GM18873 (cell line): ENCODE measurements around the gene TK2.
"Not testable (repeated sequence)": the region's sequence is repeated elsewhere in the genome, so short reads cannot be mapped to it uniquely, and the experiment has no call there.

Experiments
- ATAC-seq: cut with Tn5 transposase; IDR thresholded peaks from one replicate; pipeline ENCODE4 v1.9.1; 2021; ENCODE audit warnings: mild to moderate bottlenecking, moderate library complexity, moderate number of reproducible peaks; ENCODE audit not compliant: unreplicated experiment, low FRiP score

The TK2 gene

GRCh38 chr16:66574531-66574930, 24.6 kb upstream of the TK2 start:
- ATAC-seq, result no peak

GRCh38 chr16:66574081-66574480, 24.2 kb upstream of the TK2 start:
- ATAC-seq, result no peak

GRCh38 chr16:66572356-66572755, 22.4 kb upstream of the TK2 start:
- no peak for ATAC-seq

- no peak for ATAC-seq
Observed at GRCh38 chr16:66569827-66570405, 20.0 kb upstream of the TK2 start.

- no peak for ATAC-seq
Observed at GRCh38 chr16:66569131-66569530, 19.2 kb upstream of the TK2 start.

- ATAC-seq, result no peak
Observed at GRCh38 chr16:66568355-66568754, 18.4 kb upstream of the TK2 start.

GRCh38 chr16:66567270-66567669, 17.3 kb upstream of the TK2 start:
- ATAC-seq, result not testable (repeated sequence)

GRCh38 chr16:66566051-66566901, 16.4 kb upstream of the TK2 start, which contains the start of gene CMTM1:
CMTM1 (plus strand) TSS chr16:66566439; CDS start chr16:66566514, 75 bp downstream.
- no peak for ATAC-seq

- ATAC-seq, result no peak
Observed at GRCh38 chr16:66563574-66564334, 13.8 kb upstream of the TK2 start.

GRCh38 chr16:66562986-66563385, 13.1 kb upstream of the TK2 start:
- ATAC-seq, result no peak

- ATAC-seq, result no peak
Observed at GRCh38 chr16:66562409-66562808, 12.5 kb upstream of the TK2 start.

GRCh38 chr16:66561381-66562080, 11.6 kb upstream of the TK2 start:
- ATAC-seq, result no peak

- ATAC-seq, result no peak
Observed at GRCh38 chr16:66560107-66560506, 10.2 kb upstream of the TK2 start.

- no peak for ATAC-seq
Observed at GRCh38 chr16:66554495-66554894, 4.6 kb upstream of the TK2 start.

- no peak for ATAC-seq
Observed at GRCh38 chr16:66554021-66554420, 4.1 kb upstream of the TK2 start.

GRCh38 chr16:66553223-66553622, 3.3 kb upstream of the TK2 start:
- ATAC-seq, result no peak

GRCh38 chr16:66552286-66553177, 2.6 kb upstream of the TK2 start, which contains the start of gene CKLF:
CKLF (plus strand) TSS chr16:66552576; CDS start chr16:66552716, 140 bp downstream.
- ATAC-seq, result peak; percentile 41

- ATAC-seq, result no peak
Observed at GRCh38 chr16:66551788-66552285, 1.9 kb upstream of the TK2 start.

- no peak for ATAC-seq
Observed at GRCh38 chr16:66551348-66551759, 1.4 kb upstream of the TK2 start.
